GM19238 (cell line): ENCODE data around the gene TADA2B.
A peak's percentile ranks its signal among the peaks of the same experiment; 100 is the strongest.

ENCODE experiments used
- DNase-seq: peaks from one replicate; pipeline ENCODE4 v3.0.0; 2011; ENCODE audit warnings: low spot score; ENCODE audit not compliant: insufficient read length

TADA2B gene

GRCh38 chr4:7040765-7041164, 2.4 kb upstream of the TADA2B start:
- no peak for DNase-seq

GRCh38 chr4:7041246-7041645, 1.9 kb upstream of the TADA2B start:
- DNase-seq = no peak

GRCh38 chr4:7041801-7042502, 1.2 kb upstream of the TADA2B start:
- DNase-seq = no peak

- DNase-seq = peak; percentile 99
These were observed 479 bp upstream of the TADA2B start for GRCh38 chr4:7042503-7043283.

GRCh38 chr4:7044137-7044930, 1.2 kb downstream of the TADA2B start:
- no peak for DNase-seq

- DNase-seq = no peak
These were observed 2.4 kb downstream of the TADA2B start for GRCh38 chr4:7045553-7045952.

- DNase-seq = peak; percentile 44
These were observed 3.1 kb downstream of the TADA2B start for GRCh38 chr4:7045961-7046921.

- DNase-seq = no peak
These were observed 3.8 kb downstream of the TADA2B start for GRCh38 chr4:7046971-7047370.

- no peak for DNase-seq
These were observed 5.5 kb downstream of the TADA2B start for GRCh38 chr4:7048642-7049041.

GRCh38 chr4:7049295-7049694, 6.1 kb downstream of the TADA2B start:
- no peak for DNase-seq

GRCh38 chr4:7049739-7050138, 6.6 kb downstream of the TADA2B start:
- no peak for DNase-seq

- no peak for DNase-seq
These were observed 7.4 kb downstream of the TADA2B start for GRCh38 chr4:7050481-7051143.

GRCh38 chr4:7051144-7051495, 7.9 kb downstream of the TADA2B start:
- DNase-seq = no peak

GRCh38 chr4:7051905-7052304, 8.7 kb downstream of the TADA2B start:
- DNase-seq = no peak

GRCh38 chr4:7052313-7052712, 9.1 kb downstream of the TADA2B start:
- DNase-seq = no peak

GRCh38 chr4:7052923-7053715, 9.9 kb downstream of the TADA2B start:
- DNase-seq = no peak

GRCh38 chr4:7054106-7054880, 11.1 kb downstream of the TADA2B start:
- no peak for DNase-seq

- no peak for DNase-seq
These were observed 12.2 kb downstream of the TADA2B start for GRCh38 chr4:7055111-7055989.
